GM21529 (cell line): Measurements from ENCODE around the gene SCD5.

Experiments
- ATAC-seq: cut with Tn5 transposase; IDR thresholded peaks from one replicate; pipeline ENCODE4 v1.9.1; 2021; ENCODE audit not compliant: unreplicated experiment

The SCD5 gene

DNA sequence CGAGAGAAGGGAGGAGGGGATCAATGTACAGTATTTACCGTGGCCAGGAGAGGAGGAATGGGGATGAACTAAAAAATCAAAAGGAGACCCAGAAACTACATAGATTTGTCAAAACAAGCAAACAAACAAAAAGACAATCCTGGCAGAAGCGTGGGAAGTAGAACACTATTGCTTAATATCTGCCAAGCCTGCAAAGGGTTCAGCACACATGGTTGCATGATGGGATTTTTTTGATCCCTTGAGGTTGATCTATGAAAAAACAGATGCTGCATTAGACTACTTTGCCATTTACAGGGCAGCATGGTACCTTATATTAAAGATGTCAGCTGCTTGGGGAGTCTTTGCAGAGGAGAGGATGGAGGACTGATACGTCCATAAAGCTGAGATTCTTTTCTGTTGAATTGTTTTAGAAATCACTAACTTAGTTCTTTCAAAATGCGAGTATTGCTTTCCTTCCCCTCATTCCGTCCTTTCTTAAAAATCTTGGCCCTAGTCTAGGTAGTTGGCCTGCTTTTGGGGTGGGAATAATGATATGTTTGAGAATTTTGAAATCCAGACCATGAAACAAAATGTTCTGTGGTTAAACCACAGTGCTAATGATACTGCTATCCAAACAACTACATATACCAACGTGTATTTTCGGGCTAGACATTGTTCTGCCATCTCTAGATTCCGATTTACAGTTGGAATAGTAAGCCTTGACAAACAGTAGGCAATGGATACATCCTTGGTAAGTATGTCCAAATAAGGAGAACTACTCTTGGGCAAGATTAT, 197.2 kb downstream of the SCD5 start:
- no peak for ATAC-seq

DNA sequence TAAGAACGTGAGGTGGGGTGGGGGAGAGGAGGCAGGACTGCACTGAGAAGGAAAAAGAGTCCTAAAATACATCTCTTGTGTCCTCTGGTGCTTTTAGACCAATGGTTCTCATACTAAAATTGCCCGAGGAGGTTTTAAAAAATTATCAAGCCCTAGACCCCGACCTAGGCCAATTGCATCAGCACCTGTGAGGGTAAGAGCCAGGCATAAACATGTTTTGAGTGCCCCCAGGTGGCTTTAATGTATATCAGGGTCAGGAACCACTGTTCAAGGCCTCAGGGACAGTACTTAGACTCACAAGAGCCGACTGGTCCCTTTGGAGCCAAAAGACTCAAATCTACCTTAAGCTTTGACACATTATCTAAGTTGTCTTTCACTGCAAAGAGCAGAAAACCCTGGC, 199.3 kb downstream of the SCD5 start:
- ATAC-seq: no peak

DNA sequence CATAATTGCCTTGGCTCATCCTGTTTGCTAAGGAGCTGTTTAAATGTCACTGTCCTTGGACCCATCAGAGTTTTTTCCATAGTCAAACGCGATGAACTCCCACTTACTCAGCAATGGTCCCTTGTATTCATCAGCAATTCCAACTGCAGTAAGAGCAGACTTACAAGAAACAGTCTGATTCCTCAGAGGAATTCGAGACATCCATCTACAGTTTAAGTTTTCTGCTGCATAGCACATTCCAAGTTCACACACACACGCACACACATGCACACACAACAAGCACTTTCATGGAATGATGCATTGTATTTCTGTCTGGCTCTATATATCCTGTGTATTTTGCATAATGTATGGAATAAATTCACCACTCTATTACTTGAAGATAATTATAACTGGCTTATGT, 204.1 kb downstream of the SCD5 start:
- no peak for ATAC-seq

DNA sequence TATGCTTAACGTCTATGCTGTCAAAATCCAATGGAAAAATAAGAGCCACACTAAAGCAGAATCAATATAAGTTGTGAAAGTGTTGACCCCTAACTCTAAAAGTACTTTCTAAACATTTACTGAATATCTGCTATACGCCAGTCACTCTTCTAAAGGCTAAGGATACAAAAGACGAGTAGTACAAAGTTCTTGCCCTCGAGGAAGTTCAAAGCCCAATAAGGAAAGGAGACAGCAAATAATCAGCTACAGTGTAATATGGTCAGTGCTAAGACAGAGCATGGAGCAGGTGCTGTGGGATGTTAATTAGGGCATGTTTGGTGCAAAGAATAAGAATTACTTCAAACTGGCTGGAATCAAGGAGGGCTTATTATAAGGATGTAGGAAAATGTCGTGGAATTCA, 205.2 kb downstream of the SCD5 start:
- no peak for ATAC-seq

DNA sequence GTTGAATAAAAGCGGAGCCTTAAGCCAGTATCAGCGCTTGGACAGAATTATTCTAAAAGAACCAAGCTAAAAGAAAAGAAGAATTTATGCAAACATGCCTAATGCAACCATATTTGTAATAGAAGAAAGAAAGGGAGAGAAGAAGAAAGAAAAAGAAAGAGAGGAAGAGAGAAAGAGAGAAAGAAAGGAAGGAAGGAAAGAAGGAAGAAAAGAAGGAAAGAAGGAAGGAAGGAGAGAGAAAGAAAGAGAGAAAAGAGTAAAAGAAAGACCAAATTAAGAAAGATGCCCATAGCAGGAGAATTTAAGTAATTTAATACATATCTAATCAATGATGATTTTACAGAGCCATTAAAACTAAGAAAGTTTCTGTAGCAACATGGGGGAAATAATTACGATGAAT, 206.0 kb downstream of the SCD5 start:
- no peak for ATAC-seq

DNA sequence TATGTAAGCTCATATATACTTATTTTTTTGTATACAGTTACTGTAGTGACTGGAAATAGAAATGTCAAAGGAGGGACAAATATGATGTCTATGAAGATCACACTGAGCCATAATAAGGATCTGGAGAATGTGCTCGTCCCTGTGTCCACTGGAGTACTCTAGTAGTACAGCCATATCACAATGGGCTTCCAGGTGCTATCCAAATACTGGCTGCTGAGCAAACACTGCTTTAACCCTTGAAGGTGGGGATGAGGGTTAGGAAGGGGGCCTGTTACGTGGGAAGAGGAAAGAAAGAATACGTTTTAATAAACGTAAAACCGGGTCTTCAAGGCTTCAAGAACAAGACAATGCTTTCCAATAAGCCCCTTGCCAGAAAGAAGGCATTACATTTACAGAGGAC, 207.0 kb downstream of the SCD5 start:
- ATAC-seq: no peak

DNA sequence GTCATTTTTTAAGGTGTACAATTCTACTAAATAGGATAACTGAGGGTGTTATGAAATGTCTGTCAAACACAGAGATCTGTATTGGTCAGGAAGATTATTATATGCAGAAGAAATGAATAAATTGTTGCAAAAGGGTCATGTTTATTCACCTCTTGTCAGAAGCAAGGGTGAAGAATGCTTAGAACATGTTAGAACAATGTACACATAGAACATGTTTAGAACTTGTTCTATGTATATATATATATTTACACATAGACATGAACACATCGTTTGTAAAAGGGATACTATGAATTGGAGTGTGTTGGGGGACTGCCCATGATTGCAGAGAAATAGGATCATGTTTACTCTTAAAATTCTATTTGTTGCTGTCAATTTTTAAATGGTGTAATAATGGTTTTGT, 208.8 kb downstream of the SCD5 start:
- ATAC-seq: no peak

DNA sequence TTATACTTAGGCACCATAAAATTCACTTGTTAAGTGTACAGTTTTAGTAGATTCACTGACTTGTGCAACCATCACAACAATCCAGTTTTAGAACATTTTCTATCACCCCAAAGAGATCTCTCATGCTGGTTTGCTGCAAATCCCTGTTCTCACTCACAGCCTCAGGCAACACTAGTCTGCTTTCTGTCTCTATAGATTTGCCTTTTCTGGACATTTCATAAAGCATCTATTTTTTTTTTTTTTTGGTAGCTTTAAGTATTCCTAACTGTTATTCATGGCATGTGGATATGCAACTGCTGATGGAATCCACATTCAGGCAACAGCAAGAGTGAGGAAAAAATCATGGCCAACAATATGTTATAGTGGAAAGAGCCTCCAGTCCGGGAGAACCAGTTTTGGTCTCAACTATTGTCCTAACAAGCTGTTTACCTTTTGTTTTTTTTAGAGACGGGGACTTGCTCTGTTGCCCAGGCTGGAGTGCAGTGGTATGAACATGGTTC, 209.8 kb downstream of the SCD5 start:
- no peak for ATAC-seq

DNA sequence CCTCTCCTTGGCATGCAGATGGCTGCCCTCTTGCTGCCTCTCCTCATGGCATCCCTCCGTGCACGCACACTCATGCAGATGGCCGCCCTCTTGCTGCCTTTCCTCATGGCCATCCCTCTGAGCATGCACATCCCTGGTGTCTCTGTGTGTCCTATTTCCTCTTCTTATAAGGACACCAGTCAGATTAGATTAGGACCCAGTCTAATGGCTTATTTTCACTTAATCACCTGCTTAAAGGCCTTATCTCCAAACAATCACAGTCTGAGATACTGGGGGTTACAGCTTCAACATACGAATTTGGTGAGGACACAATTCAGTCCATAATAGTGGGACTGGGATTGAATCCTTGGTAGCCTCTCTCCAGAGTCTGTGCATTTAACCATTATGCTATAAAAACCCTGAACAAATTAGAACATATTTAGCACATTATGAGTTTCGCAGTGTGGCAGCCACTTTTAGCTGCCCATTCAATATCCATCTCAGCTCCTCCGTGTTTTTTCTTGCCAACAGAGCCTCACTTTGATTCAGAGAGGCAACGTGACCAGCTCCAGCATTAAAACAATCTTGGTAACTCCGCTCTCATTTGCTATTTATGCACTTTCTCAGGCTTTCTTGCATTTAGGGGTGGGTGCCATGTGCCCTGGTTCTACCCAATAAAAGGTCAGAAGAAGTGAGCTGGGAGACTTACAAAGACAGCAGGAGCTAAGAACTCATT, 210.6 kb downstream of the SCD5 start:
- ATAC-seq: no peak

DNA sequence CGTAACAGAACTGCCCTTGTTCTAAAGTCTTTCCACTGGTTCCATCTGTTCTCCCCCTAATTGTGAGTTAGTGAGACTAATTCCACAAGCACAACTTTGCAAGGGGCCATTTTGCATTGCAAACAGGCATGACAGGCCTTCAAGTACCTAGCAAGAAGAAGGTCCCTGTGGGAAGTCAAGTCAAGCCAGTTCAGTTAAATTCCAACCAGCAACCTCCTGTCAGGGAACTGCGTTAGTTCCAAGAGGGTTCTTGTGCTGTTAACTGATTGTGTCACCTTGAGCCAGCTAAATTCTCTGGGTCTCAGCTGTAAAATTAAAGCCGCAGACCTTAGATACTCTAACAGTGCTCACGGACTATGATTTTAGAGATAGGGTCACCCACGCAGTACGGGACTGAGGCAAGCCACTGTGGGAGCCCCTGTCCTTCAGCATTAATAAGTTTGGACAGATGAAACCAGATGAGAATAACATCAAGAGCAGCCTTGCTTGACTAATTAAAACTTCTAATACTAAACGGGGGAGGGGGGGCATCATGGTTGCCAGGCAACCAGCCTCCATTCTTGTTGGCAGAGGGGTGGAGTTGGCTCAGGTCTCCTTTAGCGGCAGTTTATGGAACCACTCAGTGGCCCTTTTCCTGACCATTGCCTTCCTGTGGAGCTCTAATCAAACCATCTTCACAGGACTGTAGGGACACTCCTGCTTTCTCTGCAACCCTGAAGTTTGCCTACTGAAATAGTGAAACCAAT, 212.7 kb downstream of the SCD5 start:
- ATAC-seq: no peak

DNA sequence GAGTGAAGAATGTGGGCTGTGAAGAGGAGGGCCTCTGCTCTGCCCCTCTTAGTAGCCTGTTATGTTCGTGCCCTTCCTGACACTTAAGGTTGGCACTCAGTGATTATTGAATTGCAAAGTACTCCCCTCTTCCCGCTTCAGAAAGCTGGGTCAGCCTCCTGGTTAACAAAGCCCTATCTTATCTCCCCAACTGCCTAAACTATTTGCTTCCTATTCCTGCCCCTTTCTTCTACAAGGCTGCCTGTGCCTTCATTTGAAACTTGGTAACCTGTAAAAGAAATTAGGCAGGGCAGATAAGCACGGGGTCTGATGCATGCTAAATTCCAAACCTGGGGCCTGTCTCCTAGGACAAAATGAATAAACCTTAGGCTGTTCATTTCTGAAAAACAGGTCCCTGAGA, 213.7 kb downstream of the SCD5 start:
- no peak for ATAC-seq

DNA sequence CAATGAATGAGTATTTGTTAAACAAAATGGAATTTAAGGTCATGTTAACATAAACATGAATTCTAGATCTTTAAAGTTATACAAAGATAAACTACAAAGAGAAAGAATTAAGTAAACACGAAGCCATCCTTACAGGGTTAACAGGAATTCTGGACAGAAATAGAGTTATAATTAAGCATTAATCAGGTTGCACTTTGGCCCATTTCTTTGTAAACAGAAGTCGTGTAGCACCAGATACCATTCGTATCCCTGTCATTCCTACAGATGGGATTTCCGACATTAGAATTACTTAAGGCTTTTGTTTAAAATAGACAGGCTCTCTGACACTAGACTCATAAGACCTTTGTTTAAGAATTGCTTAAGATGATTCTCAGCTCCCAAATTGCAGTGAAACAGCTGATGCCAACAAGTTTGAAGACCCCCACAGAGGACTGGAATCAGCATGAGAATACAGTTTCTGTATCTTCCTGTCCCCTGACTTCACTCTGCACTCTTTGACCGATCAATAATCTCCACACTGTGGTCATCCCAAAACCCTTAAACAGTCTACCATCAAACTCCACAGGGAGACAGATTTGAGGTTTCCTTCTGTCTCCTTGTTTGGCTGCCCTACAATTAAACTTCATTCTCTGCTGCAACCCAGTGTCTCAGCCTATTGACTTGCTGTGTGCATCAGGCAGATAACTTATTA, 214.6 kb downstream of the SCD5 start:
- no peak for ATAC-seq

DNA sequence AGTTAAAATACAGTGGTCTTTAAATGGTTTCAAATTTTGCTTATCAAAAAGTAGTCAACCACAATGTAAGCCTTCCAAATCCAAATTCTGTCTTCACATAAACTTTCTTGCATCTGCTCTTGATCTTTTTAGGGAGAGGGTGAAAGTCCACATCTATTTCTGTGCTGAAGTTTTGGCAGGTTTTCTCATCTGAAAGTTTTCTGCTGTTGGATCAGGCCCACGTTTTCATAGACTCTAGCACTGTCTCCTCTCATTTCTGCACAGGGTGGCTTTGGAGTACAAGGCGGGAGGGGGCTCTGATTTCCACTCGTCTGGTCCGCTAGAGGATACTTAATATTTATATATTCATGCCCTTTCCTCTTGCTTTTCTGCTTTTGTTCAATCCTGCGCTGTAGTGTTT, 218.7 kb downstream of the SCD5 start:
- no peak for ATAC-seq
